GM19328 (cell line): ENCODE data around the gene CLNK.

Experiments used
- ATAC-seq: cut with Tn5 transposase; IDR thresholded peaks from one replicate; pipeline ENCODE4 v1.9.1; 2021; ENCODE audit warnings: mild to moderate bottlenecking, moderate library complexity; ENCODE audit not compliant: unreplicated experiment

The CLNK gene, protein sequence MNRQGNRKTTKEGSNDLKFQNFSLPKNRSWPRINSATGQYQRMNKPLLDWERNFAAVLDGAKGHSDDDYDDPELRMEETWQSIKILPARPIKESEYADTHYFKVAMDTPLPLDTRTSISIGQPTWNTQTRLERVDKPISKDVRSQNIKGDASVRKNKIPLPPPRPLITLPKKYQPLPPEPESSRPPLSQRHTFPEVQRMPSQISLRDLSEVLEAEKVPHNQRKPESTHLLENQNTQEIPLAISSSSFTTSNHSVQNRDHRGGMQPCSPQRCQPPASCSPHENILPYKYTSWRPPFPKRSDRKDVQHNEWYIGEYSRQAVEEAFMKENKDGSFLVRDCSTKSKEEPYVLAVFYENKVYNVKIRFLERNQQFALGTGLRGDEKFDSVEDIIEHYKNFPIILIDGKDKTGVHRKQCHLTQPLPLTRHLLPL

DNA sequence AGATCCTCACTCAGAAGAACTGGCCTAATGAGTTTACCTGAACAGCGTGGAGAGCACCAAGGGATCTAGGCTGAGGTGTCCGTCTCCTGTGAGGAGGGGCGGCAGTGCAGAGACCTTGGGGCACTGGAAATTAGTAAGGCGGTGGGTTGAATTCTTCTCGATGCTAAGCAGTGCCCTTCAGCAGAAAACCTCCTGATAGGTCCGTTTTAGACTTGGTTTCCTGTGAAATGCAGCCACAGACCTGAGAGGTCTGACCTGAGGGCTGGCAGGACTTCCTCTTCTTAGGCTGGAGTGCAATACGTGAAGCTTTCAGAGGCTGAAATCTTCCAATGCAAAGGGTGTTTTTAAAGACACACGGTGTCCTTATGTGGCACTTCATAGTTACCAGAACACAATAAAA lies at the start of gene CLNK:
TSS of gene CLNK (minus strand) at position 138 of the 400 bp plus-strand sequence. CDS start 16,899 bp downstream, outside the sequence.
- ATAC-seq: peak; percentile 80

DNA sequence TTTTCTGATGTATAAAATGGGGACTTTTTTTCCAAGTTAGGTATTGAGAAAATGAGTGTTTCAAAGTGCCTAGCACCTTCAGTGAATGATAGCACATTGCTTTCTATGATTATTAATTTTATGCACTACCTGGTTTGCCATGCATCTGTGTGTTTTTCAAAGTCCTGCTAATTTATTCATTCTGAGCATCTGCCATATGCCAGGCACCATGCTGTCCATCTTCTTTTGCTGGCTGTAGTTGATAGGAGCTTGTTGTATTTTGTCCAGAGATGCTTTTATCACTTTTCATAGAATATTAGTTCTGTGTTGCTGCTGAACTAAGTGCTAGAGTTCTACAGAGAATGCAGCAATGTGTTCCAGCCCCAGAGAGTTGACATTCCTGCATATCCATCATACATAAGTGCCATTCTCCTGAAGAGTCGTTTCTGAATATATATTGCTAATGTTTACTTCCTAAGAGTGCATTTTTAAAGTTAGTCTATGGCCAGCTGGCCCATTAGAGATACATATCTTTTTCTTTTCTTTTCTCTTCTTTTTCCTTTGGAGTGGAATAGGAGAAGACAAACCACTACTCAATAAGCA lies 49.0 kb upstream of the CLNK start:
- no peak for ATAC-seq

DNA sequence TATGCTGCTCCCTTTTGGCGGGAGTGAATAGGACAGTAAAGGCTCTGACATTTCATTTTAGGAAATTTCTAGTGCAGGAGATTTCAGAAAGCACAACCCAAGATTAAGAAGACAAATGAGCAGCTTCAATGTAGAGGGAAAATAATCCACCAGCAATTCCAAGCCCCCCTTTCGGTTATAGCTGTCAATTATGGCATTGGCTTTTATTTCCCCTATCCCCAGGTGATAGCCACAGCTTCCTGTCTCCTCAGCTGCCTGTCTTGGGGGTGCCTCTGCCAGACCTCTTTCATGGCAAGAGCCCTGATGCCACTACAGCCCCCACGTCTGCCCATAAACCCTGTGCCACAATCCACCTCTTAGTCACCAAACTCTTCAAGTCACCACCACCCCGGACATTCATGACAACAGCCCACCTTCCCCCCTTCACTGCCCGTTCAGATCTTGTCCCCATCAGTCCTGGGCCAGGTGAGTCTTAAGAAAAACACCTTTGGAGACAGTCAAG lies 48.4 kb upstream of the CLNK start:
- ATAC-seq: no peak

DNA sequence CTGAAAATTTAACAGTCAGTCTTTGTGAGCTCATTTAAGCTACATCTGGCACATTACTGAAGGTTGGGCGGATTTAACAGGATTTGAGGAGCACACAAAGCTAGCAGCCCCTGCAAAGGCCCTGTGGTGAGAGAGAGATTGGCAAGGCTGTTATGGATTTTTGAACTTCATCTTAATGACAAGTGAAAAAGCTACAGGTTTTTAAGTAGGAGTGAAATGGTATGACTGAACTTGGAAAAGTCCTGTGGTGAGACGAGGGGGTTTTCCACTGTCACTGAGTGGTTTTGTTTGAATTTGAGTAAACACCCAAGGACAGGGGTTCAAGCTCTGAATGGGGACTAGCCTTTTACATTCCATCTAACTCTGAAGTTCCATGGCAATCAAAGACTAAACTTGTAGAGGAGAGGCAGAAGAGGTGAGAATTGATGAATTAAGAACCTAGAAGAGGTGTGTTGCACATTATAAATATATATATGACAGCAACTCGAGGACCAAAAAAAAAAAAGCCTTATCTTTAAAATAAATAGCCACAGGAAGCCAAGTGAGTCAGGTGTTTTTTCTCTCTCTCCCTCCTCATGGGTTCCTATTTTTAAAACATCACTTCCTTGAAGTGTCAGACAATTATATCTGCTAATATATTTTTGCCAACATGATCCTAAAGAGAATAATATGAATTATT lies 47.8 kb upstream of the CLNK start:
- ATAC-seq: no peak

GRCh38 chr4:10731690-10732089 lies 47.1 kb upstream of the CLNK start:
- ATAC-seq: no peak

- ATAC-seq: no peak
Observed at GRCh38 chr4:10731162-10731561, 46.6 kb upstream of the CLNK start.

- peak; percentile 44 for ATAC-seq
Observed at GRCh38 chr4:10730590-10730989, 46.0 kb upstream of the CLNK start.

DNA sequence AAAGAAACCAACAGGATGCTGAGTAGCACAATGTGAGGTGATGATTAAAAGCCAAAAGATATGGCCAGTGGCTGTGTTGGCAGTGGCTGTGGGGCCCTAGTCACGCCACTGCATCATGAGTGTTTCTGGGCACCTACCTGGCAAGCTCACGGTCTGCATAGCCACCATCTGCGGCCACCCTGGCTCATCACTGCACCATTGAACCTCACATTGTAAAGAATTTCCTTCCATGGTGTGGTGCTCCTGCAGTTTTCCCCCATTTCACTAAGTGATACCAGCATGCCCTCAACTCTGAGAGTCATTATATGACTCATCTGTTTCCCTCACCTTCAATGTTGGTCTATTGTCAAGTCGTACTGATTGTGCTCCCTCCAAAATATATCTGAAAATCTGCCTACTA lies 45.5 kb upstream of the CLNK start:
- no peak for ATAC-seq

- no peak for ATAC-seq
Observed at GRCh38 chr4:10729366-10729765, 44.8 kb upstream of the CLNK start.

- ATAC-seq: no peak
Observed at GRCh38 chr4:10728016-10728415, 43.4 kb upstream of the CLNK start.

GRCh38 chr4:10727140-10727880 lies 42.7 kb upstream of the CLNK start:
- peak; percentile 26 for ATAC-seq

DNA sequence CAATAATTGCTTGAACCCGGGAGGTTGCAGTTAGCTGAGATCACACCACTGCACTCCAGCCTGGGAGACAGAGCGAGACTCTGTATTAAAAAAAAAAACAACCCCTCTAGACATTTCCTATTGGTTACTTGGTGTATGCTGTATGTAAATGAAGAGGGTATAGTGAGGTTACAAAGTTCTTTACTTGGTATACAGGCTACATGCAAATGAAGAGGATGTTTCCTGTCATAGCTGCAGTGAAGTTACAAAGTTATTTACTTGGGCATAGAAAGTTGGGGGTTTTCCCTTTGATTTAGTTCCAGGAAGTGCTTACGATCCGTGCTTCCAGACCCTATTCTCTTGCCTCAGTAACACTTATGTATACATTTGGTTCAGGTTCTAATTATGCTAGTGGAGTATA lies 38.4 kb upstream of the CLNK start:
- peak; percentile 81 for ATAC-seq

- no peak for ATAC-seq
Observed at GRCh38 chr4:10721616-10722015, 37.0 kb upstream of the CLNK start.

- ATAC-seq: no peak
Observed at GRCh38 chr4:10716163-10716562, 31.6 kb upstream of the CLNK start.

GRCh38 chr4:10715696-10716095 lies 31.1 kb upstream of the CLNK start:
- no peak for ATAC-seq

DNA sequence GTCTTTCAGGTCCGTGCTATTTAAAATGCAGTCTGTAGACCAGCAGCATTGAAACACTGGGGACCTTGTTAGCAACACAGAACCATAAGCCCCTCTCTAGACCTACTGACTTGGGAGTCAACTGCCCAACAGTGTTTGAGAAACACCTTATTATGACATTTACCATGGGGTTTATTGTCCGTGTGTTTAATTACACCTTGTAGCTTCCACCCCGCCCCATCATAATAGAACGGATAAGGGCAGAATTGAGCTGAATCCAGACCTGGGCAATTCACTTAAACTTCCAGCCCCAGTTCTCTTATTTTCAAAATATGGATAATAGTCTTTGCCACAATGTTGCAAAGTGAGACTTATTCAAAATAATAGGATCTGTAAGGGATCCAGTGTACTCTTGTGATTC lies 30.6 kb upstream of the CLNK start:
- ATAC-seq: no peak

- no peak for ATAC-seq
Observed at GRCh38 chr4:10713591-10713990, 29.0 kb upstream of the CLNK start.

GRCh38 chr4:10706236-10706635 lies 21.7 kb upstream of the CLNK start:
- no peak for ATAC-seq

DNA sequence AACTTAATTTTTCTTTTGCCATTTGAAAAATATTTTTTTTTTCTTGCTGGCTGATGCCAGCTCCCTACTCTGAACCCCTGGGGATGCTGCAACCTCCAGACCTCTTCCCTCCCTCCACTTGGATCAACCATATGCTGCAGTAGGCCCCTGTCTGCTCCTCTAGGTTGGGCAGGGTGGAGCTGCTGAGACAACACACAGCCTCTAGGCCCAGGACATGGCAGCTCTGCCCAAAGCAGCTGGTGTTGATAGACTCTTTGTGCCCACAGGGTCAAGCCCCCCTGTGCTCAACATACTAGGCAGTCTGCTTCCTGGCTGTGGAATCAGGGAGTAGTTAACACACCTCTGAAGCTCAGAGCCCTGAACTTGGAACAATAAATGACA lies 19.9 kb upstream of the CLNK start:
- ATAC-seq: no peak

GRCh38 chr4:10703766-10704429 lies 19.3 kb upstream of the CLNK start:
- no peak for ATAC-seq

- no peak for ATAC-seq
Observed at GRCh38 chr4:10703156-10703555, 18.6 kb upstream of the CLNK start.
